ENCODE measurements around the gene ADGRV1.
"Not testable (repeated sequence)": the region's sequence is repeated elsewhere in the genome, so short reads cannot be mapped to it uniquely, and the experiment has no call there.

The ADGRV1 gene

GRCh38 chr5:90615355-90615754, 56.8 kb downstream of the ADGRV1 start:
- TF ChIP-seq EZH2phosphoT487 (IDR thresholded peaks at IDR 0.05; ENCODE audit: borderline replicate concordance, low read length), result no peak
- Histone ChIP-seq H3K4me3 (ENCODE audit: low read length) (no peak overlapping the region), H3K27me3 (ENCODE audit: control insufficient read depth, low read length) (peaks cover 4% of the 10 kb centered on the region; the same call in 1 of the 2 replicates), H3K4me1 (ENCODE audit: control insufficient read depth, low read length) (no peaks in the 10 kb centered on the region), H3K27ac (ENCODE audit: low read depth, low read length) (no peak overlapping the region), H3K36me3 (ENCODE audit: control insufficient read depth, low read length) (no peaks in the 10 kb centered on the region), H4K20me1 (ENCODE audit: control insufficient read depth, insufficient read depth, low read depth, low read length) (no peaks in the 10 kb centered on the region), H3K4me2 (ENCODE audit: low read length) (no peak overlapping the region), H3K9me2 (replicated peaks; ENCODE audit: control insufficient read depth, low read length) (no peaks in the 10 kb centered on the region), H3F3A (ENCODE audit: control insufficient read depth, insufficient read depth) (no peaks in the 10 kb centered on the region), H3K9me3 (ENCODE audit: control insufficient read depth, insufficient read depth, low read length) (no peaks in the 10 kb centered on the region), H3K79me2 (ENCODE audit: control insufficient read depth, low read length) (no peaks in the 10 kb centered on the region)

DNA sequence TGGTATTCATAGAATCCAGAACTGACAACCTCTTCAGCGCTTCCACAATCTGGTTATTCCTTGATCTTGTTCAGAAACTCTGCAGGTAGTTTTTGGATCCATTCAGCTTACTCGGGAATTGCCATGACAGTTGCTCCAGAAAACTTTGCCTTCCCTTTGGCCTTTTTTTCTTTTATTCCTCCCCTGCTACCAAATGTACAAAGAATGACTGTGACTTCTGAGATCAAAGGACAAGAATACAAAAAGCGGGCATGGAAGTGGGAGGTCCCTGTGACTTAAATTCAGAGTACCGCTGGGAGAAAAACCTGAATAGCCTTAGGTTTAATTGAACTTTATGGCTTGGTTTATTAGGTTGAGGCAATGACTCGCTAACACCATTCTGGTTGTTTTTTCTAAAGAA, 59.5 kb downstream of the ADGRV1 start:
- no peaks in the 10 kb centered on the region for H3K36me3 ChIP-seq (ENCODE audit: control insufficient read depth, low read length)
- no peak overlapping the region for H3K27ac ChIP-seq (ENCODE audit: low read depth, low read length)

GRCh38 chr5:90619762-90620161, 61.2 kb downstream of the ADGRV1 start:
- H3K27me3 ChIP-seq (ENCODE audit: control insufficient read depth, low read length); H3K36me3 ChIP-seq (ENCODE audit: control insufficient read depth, low read length): not testable (repeated sequence)

More for the DNA sequence above, 59.5 kb downstream of the ADGRV1 start:
- TF ChIP-seq EZH2phosphoT487 (IDR thresholded peaks at IDR 0.05; ENCODE audit: borderline replicate concordance, low read length), result no peak
- no peak for TF ChIP-seq CTCF (IDR thresholded peaks at IDR 0.05; ENCODE audit: low read depth, low read length, poor library complexity, severe bottlenecking)
- no peaks in the 10 kb centered on the region for H4K20me1 ChIP-seq (ENCODE audit: control insufficient read depth, insufficient read depth, low read depth, low read length)
- H3K9me3 ChIP-seq (ENCODE audit: control insufficient read depth, insufficient read depth, low read length), result no peaks in the 10 kb centered on the region
- no peaks in the 10 kb centered on the region for H3K4me1 ChIP-seq (ENCODE audit: control insufficient read depth, low read length)
- no peaks in the 10 kb centered on the region for H3F3A ChIP-seq (ENCODE audit: control insufficient read depth, insufficient read depth)
- H3K4me3 ChIP-seq (ENCODE audit: low read length), result no peak overlapping the region
- H3K79me2 ChIP-seq (ENCODE audit: control insufficient read depth, low read length), result no peaks in the 10 kb centered on the region
- H3K4me2 ChIP-seq (ENCODE audit: low read length), result no peak overlapping the region
- H3K9me2 ChIP-seq (replicated peaks; ENCODE audit: control insufficient read depth, low read length), result no peaks in the 10 kb centered on the region
- H3K27me3 ChIP-seq (ENCODE audit: control insufficient read depth, low read length), result no peaks in the 10 kb centered on the region

DNA sequence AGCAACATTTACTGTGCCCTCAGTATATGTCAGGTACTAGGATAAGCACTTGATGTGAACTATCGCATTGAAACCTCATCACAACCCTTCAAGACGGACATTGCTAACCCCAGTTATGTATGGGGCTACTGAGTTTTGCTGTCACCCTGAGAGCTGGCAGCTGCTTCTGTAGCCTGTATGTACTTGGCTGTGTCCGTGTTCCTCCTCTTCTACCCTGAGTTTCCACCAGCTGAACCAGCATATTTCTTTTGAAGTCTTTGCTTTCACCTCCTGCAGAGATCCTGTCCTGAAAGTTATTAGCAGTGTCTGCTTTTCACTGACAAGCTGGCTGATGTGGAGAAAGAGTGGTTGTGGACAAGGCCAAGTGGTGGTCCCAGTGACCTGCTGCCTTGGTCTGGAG, 63.3 kb downstream of the ADGRV1 start:
- Histone ChIP-seq H3K4me3 (ENCODE audit: low read length) (no peak overlapping the region), H3K27ac (ENCODE audit: low read depth, low read length) (no peak overlapping the region), H3K4me2 (ENCODE audit: low read length) (no peak overlapping the region), H3F3A (ENCODE audit: control insufficient read depth, insufficient read depth) (no peaks in the 10 kb centered on the region), H3K9me2 (replicated peaks; ENCODE audit: control insufficient read depth, low read length) (no peaks in the 10 kb centered on the region), H3K36me3 (ENCODE audit: control insufficient read depth, low read length) (no peaks in the 10 kb centered on the region), H3K4me1 (ENCODE audit: control insufficient read depth, low read length) (no peaks in the 10 kb centered on the region), H3K9me3 (ENCODE audit: control insufficient read depth, insufficient read depth, low read length) (no peaks in the 10 kb centered on the region), H4K20me1 (ENCODE audit: control insufficient read depth, insufficient read depth, low read depth, low read length) (no peaks in the 10 kb centered on the region), H3K27me3 (ENCODE audit: control insufficient read depth, low read length) (no peaks in the 10 kb centered on the region), H3K79me2 (ENCODE audit: control insufficient read depth, low read length) (no peaks in the 10 kb centered on the region)
- TF ChIP-seq CTCF (IDR thresholded peaks at IDR 0.05; ENCODE audit: low read depth, low read length, poor library complexity, severe bottlenecking), result no peak
- TF ChIP-seq EZH2phosphoT487 (IDR thresholded peaks at IDR 0.05; ENCODE audit: borderline replicate concordance, low read length), result no peak

More at GRCh38 chr5:90619762-90620161, 61.2 kb downstream of the ADGRV1 start:
- H3K9me3 ChIP-seq (ENCODE audit: control insufficient read depth, insufficient read depth, low read length); H3K79me2 ChIP-seq (ENCODE audit: control insufficient read depth, low read length); H3K4me2 ChIP-seq (ENCODE audit: low read length); H3K4me3 ChIP-seq (ENCODE audit: low read length); H3F3A ChIP-seq (ENCODE audit: control insufficient read depth, insufficient read depth); H4K20me1 ChIP-seq (ENCODE audit: control insufficient read depth, insufficient read depth, low read depth, low read length); H3K4me1 ChIP-seq (ENCODE audit: control insufficient read depth, low read length); H3K9me2 ChIP-seq (replicated peaks; ENCODE audit: control insufficient read depth, low read length); H3K27ac ChIP-seq (ENCODE audit: low read depth, low read length): not testable (repeated sequence)

All from DOHH2 (cell line).